Endometrial microvascular endothelial cells (primary cell): Measurements from ENCODE around the gene SLC39A7. TPM values are rescaled to one million over a fixed set of nuclear protein-coding genes. Genes with fewer than 3 reads are reported as not detected.

ENCODE experiments used
- in situ Hi-C: cut with HindIII; loops from 2 replicates; pipeline ENCODE4 v1.10.0; 2017; ENCODE audit warnings: low sequenced_read_pairs, low pct_unique_long_range_greater_than_20kb; ENCODE audit errors: inconsistent ontology term
- total RNA-seq: library from RNA; depleted of rRNA; stranded (reverse); fragments of >200 nt; gene quantifications from one replicate; pipeline ENCODE4 v1.2.3, GENCODE V29; 2015; ENCODE audit errors: inconsistent ontology term

SLC39A7 gene
- total RNA-seq, 1 donor from 2014 or later: 102 TPM

- in situ Hi-C loops: no loop called here
Observed at GRCh38 chr6:33201935-33202334, 1.3 kb downstream of the SLC39A7 start.

GRCh38 chr6:33202799-33203198 lies 2.1 kb downstream of the SLC39A7 start:
- in situ Hi-C loops: no loop called here

GRCh38 chr6:33203443-33204164 lies 2.9 kb downstream of the SLC39A7 start:
- in situ Hi-C loops: no loop called here

- in situ Hi-C loops: no loop called here
Observed at GRCh38 chr6:33204165-33204414, 3.4 kb downstream of the SLC39A7 start.

GRCh38 chr6:33204415-33205190 lies 3.9 kb downstream of the SLC39A7 start, which contains the start of gene HSD17B8:
HSD17B8 (plus strand) TSS chr6:33204655; CDS start chr6:33204669, 14 bp downstream.
- in situ Hi-C loops: no loop called here

GRCh38 chr6:33205191-33206026 lies 4.7 kb downstream of the SLC39A7 start:
- in situ Hi-C loops: no loop called here

GRCh38 chr6:33206027-33206863 lies 5.6 kb downstream of the SLC39A7 start:
- in situ Hi-C loops: no loop called here

GRCh38 chr6:33206864-33207551 lies 6.3 kb downstream of the SLC39A7 start:
- in situ Hi-C loops: no loop called here

GRCh38 chr6:33207552-33208090 lies 7.0 kb downstream of the SLC39A7 start:
- in situ Hi-C loops: no loop called here

GRCh38 chr6:33208091-33208967 lies 7.7 kb downstream of the SLC39A7 start, which contains the start of gene RING1:
RING1 (plus strand) TSS chr6:33208500; CDS start chr6:33208823, 323 bp downstream.
- in situ Hi-C loops: no loop called here

- in situ Hi-C loops: no loop called here
Observed at GRCh38 chr6:33209856-33210255, 9.2 kb downstream of the SLC39A7 start.

- in situ Hi-C loops: no loop called here
Observed at GRCh38 chr6:33211136-33211535, 10.5 kb downstream of the SLC39A7 start.

- in situ Hi-C loops: no loop called here
Observed at GRCh38 chr6:33211666-33212422, 11.2 kb downstream of the SLC39A7 start.

GRCh38 chr6:33212857-33213165 lies 12.1 kb downstream of the SLC39A7 start:
- in situ Hi-C loops: no loop called here

- in situ Hi-C loops: no loop called here
Observed at GRCh38 chr6:33213166-33213988, 12.7 kb downstream of the SLC39A7 start.

- in situ Hi-C loops: no loop called here
Observed at GRCh38 chr6:33213989-33214335, 13.3 kb downstream of the SLC39A7 start.
